ENCODE results near the gene VASP.

DNA sequence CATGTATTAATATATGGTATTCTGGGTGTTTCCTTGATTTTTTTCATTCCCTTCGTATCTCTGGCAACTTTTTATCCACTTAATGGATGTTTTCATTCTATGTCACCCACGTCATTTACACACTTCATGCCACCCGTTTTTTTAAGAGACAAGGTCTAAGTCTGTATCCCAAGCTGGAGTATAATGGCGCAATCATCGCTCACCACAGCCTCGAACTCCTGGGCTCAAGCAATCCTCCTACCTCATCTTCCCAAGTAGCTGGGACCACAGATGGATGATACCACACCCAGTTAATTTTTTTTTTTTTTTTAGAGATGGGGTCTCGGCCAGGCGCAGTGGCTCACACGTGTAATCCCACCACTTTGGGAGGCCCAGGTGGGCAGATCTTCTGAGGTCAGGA is 3.4 kb upstream of the VASP start:
- TF ChIP-seq ZNF274 (IDR thresholded peaks at IDR 0.05; ENCODE audit: low read depth, low read length) (no peak), YY1 (IDR thresholded peaks at IDR 0.05; ENCODE audit: insufficient read depth, insufficient read length) (no peak)

Measured in NT2/D1 (cell line).